Keratinocyte (primary cell): ENCODE data around the gene ADD2.

Source experiments
- CTCF ChIP-seq, 3 experiments: IDR thresholded peaks in 1 of 3; conservative IDR thresholded peaks in 1 of 3; optimal IDR thresholded peaks in 1 of 3; 2 replicates in 2 of 3; 3 replicates in 1 of 3; pipeline versions ENCODE3 to v1.5.1; 2011; ENCODE audit warnings: low read length in 3 of 3, mild to moderate bottlenecking in 3 of 3, moderate library complexity in 2 of 3, control low read depth in 1 of 3, inconsistent platforms in 1 of 3; ENCODE audit not compliant: insufficient read depth in 2 of 3; ENCODE audit errors: extremely low read depth in 1 of 3
- EZH2 ChIP-seq: IDR thresholded peaks from one replicate; pipeline ENCODE4 v1.6.1; 2012; ENCODE audit warnings: inconsistent platforms, mild to moderate bottlenecking, low read length, moderate library complexity

- TF ChIP-seq CTCF (optimal IDR thresholded peaks at IDR 0.05 in 1 of 3, IDR thresholded peaks at IDR 0.05 in 1 of 3, conservative IDR thresholded peaks at IDR 0.05 in 1 of 3; ENCODE audit: extremely low read depth in 1 of 3, insufficient read depth in 2 of 3, low read length in 3 of 3) (no peak), EZH2 (no peak)
Observed at GRCh38 chr2:70776266-70776665, 8.3 kb upstream of the ADD2 start.
